ENCODE data around the gene MYL2. TPM values are rescaled to one million over a fixed set of nuclear protein-coding genes. Genes with fewer than 3 reads are reported as not detected.

The MYL2 gene
- total RNA-seq, 1 donor from 2014 or later = not detected

DNA sequence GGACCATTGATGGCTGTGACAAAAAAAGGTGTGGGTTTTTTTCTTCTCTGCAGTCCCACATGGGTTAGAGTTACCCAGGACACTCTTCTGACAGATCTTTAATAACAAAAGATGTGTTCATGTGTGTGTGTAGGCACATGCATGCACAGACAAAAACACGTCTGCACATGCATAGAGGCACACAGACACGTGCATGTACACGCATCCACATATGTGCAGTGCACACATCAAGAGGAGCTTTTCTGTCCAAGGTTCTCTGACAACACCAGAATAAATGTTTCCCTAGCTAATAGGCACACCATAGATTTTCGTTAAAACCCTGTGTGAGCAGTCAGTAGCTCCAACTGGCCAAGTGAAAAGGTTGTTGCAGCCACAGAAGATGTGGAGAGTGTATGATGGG lies 2.8 kb upstream of the MYL2 start:
- H3K4me3 Mint-ChIP-seq (ENCODE audit: unreplicated experiment) = no peak overlapping the region
- peaks cover 1% of the 10 kb centered on the region for H3K27me3 Mint-ChIP-seq (ENCODE audit: unreplicated experiment)
- TF ChIP-seq, protein P1, sequence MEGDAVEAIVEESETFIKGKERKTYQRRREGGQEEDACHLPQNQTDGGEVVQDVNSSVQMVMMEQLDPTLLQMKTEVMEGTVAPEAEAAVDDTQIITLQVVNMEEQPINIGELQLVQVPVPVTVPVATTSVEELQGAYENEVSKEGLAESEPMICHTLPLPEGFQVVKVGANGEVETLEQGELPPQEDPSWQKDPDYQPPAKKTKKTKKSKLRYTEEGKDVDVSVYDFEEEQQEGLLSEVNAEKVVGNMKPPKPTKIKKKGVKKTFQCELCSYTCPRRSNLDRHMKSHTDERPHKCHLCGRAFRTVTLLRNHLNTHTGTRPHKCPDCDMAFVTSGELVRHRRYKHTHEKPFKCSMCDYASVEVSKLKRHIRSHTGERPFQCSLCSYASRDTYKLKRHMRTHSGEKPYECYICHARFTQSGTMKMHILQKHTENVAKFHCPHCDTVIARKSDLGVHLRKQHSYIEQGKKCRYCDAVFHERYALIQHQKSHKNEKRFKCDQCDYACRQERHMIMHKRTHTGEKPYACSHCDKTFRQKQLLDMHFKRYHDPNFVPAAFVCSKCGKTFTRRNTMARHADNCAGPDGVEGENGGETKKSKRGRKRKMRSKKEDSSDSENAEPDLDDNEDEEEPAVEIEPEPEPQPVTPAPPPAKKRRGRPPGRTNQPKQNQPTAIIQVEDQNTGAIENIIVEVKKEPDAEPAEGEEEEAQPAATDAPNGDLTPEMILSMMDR (IDR thresholded peaks at IDR 0.05; ENCODE audit: unreplicated experiment) = no peak
- H3K4me1 Mint-ChIP-seq (ENCODE audit: unreplicated experiment) = no peaks in the 10 kb centered on the region
- no peak for DNase-seq (ENCODE audit: low spot score)
- no peaks in the 10 kb centered on the region for H3K9me3 Mint-ChIP-seq (ENCODE audit: unreplicated experiment)
- no peaks in the 10 kb centered on the region for H3K36me3 Mint-ChIP-seq (ENCODE audit: low read depth, unreplicated experiment)
- no peak overlapping the region for H3K27ac Mint-ChIP-seq (ENCODE audit: unreplicated experiment)

DNA sequence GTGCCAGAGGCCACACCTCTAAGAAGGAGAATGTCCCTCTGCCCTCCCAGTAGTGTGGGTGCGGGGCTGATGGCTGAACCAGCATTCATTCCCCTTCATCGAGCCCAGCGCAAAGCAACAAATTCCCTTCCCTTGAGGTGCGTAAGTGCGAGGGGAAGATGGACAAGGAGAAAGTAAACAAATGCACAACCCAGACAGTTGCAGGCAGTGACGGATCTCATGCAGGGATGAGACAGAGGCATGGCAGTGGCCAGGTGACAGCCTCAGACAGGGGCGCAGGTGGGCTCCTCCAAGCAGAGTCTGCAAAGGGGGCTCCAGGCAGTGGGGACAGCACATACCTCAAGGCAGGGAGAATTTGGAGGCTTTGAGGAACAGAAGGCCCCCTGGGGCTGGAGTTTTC lies 2.3 kb upstream of the MYL2 start:
- Mint-ChIP-seq H3K27me3 (ENCODE audit: unreplicated experiment) (peaks cover 2% of the 10 kb centered on the region), H3K9me3 (ENCODE audit: unreplicated experiment) (no peaks in the 10 kb centered on the region), H3K4me3 (ENCODE audit: unreplicated experiment) (no peak overlapping the region), H3K27ac (ENCODE audit: unreplicated experiment) (no peak overlapping the region), H3K36me3 (ENCODE audit: low read depth, unreplicated experiment) (no peaks in the 10 kb centered on the region), H3K4me1 (ENCODE audit: unreplicated experiment) (no peaks in the 10 kb centered on the region)
- TF ChIP-seq, protein P1 (IDR thresholded peaks at IDR 0.05; ENCODE audit: unreplicated experiment) = no peak
- no peak for DNase-seq (ENCODE audit: low spot score)

DNA sequence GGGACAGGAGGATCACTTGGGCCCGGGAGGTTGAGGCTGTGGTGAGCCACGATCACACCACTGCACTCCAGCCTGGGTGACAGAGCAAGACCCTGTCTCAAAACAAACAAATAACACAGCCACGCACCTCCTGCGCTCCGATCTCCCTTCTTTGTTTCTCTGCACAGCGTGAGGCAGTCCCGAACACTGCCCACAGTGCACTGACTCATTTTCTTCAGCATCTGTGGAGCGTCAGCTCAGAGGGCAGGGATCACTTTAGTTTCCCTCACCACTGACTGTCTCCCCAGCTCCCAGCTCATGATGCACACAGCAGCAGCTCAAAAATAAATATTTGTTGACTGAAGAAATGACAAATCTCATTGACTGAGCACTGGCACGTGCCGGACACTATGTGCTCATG lies 883 bp upstream of the MYL2 start:
- Mint-ChIP-seq H3K9me3 (ENCODE audit: unreplicated experiment) (no peaks in the 10 kb centered on the region), H3K36me3 (ENCODE audit: low read depth, unreplicated experiment) (no peaks in the 10 kb centered on the region), H3K27ac (ENCODE audit: unreplicated experiment) (no peak overlapping the region), H3K4me1 (ENCODE audit: unreplicated experiment) (no peaks in the 10 kb centered on the region), H3K4me3 (ENCODE audit: unreplicated experiment) (no peak overlapping the region), H3K27me3 (ENCODE audit: unreplicated experiment) (peaks cover 7% of the 10 kb centered on the region)
- TF ChIP-seq, protein P1 (IDR thresholded peaks at IDR 0.05; ENCODE audit: unreplicated experiment) = no peak
- DNase-seq (ENCODE audit: low spot score) = no peak

DNA sequence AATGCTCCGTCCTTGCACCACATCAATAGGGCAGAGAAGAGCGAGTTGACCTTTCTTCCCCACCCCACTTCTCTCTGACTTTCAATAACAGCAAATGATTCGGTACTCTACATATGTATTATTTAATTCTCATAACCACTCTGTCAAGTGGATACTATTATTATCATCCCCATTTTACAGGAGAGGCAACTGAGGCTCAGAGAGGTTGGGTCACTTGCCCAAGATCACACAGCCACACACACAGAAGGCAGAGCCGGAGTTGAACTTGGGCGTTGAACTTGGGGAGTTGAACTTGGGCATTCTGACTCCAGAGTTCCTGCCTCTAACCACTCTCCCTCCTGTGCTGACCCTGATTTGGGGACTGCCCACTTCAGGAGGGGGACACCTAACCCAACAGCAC lies 659 bp downstream of the MYL2 start:
- DNase-seq (ENCODE audit: low spot score) = no peak
- Mint-ChIP-seq H3K4me1 (ENCODE audit: unreplicated experiment) (no peaks in the 10 kb centered on the region), H3K36me3 (ENCODE audit: low read depth, unreplicated experiment) (no peaks in the 10 kb centered on the region), H3K4me3 (ENCODE audit: unreplicated experiment) (no peak overlapping the region), H3K27ac (ENCODE audit: unreplicated experiment) (no peak overlapping the region), H3K9me3 (ENCODE audit: unreplicated experiment) (no peaks in the 10 kb centered on the region), H3K27me3 (ENCODE audit: unreplicated experiment) (peaks cover 5% of the 10 kb centered on the region)
- TF ChIP-seq, protein P1 (IDR thresholded peaks at IDR 0.05; ENCODE audit: unreplicated experiment) = no peak

DNA sequence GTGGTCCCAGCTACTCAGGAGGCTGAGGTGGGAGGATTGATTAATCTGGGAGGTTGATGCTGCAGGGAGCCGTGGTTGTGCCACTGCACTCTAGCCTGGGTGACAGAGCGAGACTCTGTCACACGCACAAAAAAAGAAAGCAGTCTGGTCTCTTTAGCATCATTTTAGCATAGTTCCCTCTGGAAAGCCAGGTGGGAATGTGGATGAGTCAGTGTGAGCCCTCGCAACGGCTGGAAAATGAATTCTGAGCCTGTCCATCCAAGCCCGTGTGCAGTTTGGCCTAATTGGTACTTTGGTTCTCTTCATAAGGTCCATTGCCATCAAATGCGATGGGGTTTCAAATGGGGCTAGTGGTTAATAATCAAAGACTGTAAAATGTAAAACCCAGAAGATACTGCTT lies 2.4 kb downstream of the MYL2 start:
- no peak overlapping the region for H3K4me3 Mint-ChIP-seq (ENCODE audit: unreplicated experiment)
- DNase-seq (ENCODE audit: low spot score) = no peak
- no peaks in the 10 kb centered on the region for H3K9me3 Mint-ChIP-seq (ENCODE audit: unreplicated experiment)
- H3K27me3 Mint-ChIP-seq (ENCODE audit: unreplicated experiment) = peaks cover 7% of the 10 kb centered on the region
- H3K4me1 Mint-ChIP-seq (ENCODE audit: unreplicated experiment) = no peaks in the 10 kb centered on the region
- TF ChIP-seq, protein P1 (IDR thresholded peaks at IDR 0.05; ENCODE audit: unreplicated experiment) = no peak
- H3K36me3 Mint-ChIP-seq (ENCODE audit: low read depth, unreplicated experiment) = no peaks in the 10 kb centered on the region
- H3K27ac Mint-ChIP-seq (ENCODE audit: unreplicated experiment) = no peak overlapping the region
